Right renal pelvis (tissue), 4 donors: ENCODE results near the gene CA5A. TPM values are rescaled to one million over a fixed set of nuclear protein-coding genes. Genes with fewer than 3 reads are reported as not detected.
A peak's percentile ranks its signal among the peaks of the same experiment; 100 is the strongest.

ENCODE experiments used
- DNase-seq, 4 donors: peaks; one replicate each; pipeline ENCODE4 v3.0.0-alpha.2; 2013; ENCODE audit warnings: low read depth in 4 of 4, low spot score in 3 of 4, missing footprints in 1 of 4
- polyA plus RNA-seq, 4 donors: library from polyadenylated mRNA; unstranded; fragments of 120-200 nt; gene quantifications; one replicate each; pipeline ENCODE4 v1.2.1, GENCODE V29; 2013; ENCODE audit not compliant: insufficient read length in 4 of 4

CA5A gene
- polyA plus RNA-seq, 4 donors = 0.10 to 0.42 (median 0.20) TPM

- no peak for DNase-seq
Measured at GRCh38 chr16:87964049-87964659, 27.8 kb upstream of the CA5A start.

- DNase-seq = no peak
Measured at GRCh38 chr16:87963400-87963799, 27.1 kb upstream of the CA5A start.

GRCh38 chr16:87961623-87962022, 25.3 kb upstream of the CA5A start:
- DNase-seq = no peak

- DNase-seq = no peak
Measured at GRCh38 chr16:87960852-87961251, 24.5 kb upstream of the CA5A start.

GRCh38 chr16:87960296-87960695, 24.0 kb upstream of the CA5A start:
- no peak for DNase-seq

GRCh38 chr16:87959391-87959990, 23.2 kb upstream of the CA5A start:
- DNase-seq = no peak

GRCh38 chr16:87958632-87959031, 22.3 kb upstream of the CA5A start:
- DNase-seq = no peak

- DNase-seq = no peak
Measured at GRCh38 chr16:87957296-87958094, 21.2 kb upstream of the CA5A start.

- DNase-seq = peak in 1 of 4 donors; percentile 48
Measured at GRCh38 chr16:87956365-87957231, 20.3 kb upstream of the CA5A start.

GRCh38 chr16:87956098-87956364, 19.7 kb upstream of the CA5A start:
- DNase-seq = no peak

- DNase-seq = no peak
Measured at GRCh38 chr16:87955302-87956097, 19.2 kb upstream of the CA5A start.

GRCh38 chr16:87954826-87955225, 18.5 kb upstream of the CA5A start:
- DNase-seq = no peak

- no peak for DNase-seq
Measured at GRCh38 chr16:87954361-87954760, 18.0 kb upstream of the CA5A start.

- no peak for DNase-seq
Measured at GRCh38 chr16:87953308-87954215, 17.2 kb upstream of the CA5A start.

GRCh38 chr16:87952751-87953150, 16.4 kb upstream of the CA5A start:
- DNase-seq = no peak

GRCh38 chr16:87951552-87952538, 15.5 kb upstream of the CA5A start:
- peak in 1 of 4 donors; percentile 51 for DNase-seq

GRCh38 chr16:87950765-87951551, 14.6 kb upstream of the CA5A start, which contains the start of gene BANP:
Gene BANP, plus strand, starts transcription at chr16:87951434. Its CDS starts 23,682 bp downstream, at chr16:87975116.
- peak; percentile 93 to 97 (median 96) for DNase-seq
